Neural progenitor cell (in vitro differentiated cells): ENCODE results near the gene OPCML.

ENCODE experiments used
- EZH2 ChIP-seq: fragments of 200-600 bp; sonication (generic); IDR thresholded peaks from 2 replicates; pipeline ENCODE4 v1.6.1; 2017; ENCODE audit warnings: antibody characterized with exemption, mild to moderate bottlenecking, moderate library complexity
- EZH2phosphoT487 ChIP-seq: fragments of 200-600 bp; sonication (generic); IDR thresholded peaks from 2 replicates; pipeline ENCODE4 v1.6.1; 2017; ENCODE audit warnings: antibody characterized with exemption
- TF ChIP-seq, protein P1 (sequence below): fragments of 200-600 bp; sonication (generic); IDR thresholded peaks from 2 replicates; pipeline ENCODE4 v1.5.1; 2017; ENCODE audit warnings: antibody characterized with exemption, mild to moderate bottlenecking

GRCh38 chr11:133021553-133021952, 510.7 kb downstream of the OPCML start:
- no peak for TF ChIP-seq EZH2phosphoT487
- TF ChIP-seq, protein P1, sequence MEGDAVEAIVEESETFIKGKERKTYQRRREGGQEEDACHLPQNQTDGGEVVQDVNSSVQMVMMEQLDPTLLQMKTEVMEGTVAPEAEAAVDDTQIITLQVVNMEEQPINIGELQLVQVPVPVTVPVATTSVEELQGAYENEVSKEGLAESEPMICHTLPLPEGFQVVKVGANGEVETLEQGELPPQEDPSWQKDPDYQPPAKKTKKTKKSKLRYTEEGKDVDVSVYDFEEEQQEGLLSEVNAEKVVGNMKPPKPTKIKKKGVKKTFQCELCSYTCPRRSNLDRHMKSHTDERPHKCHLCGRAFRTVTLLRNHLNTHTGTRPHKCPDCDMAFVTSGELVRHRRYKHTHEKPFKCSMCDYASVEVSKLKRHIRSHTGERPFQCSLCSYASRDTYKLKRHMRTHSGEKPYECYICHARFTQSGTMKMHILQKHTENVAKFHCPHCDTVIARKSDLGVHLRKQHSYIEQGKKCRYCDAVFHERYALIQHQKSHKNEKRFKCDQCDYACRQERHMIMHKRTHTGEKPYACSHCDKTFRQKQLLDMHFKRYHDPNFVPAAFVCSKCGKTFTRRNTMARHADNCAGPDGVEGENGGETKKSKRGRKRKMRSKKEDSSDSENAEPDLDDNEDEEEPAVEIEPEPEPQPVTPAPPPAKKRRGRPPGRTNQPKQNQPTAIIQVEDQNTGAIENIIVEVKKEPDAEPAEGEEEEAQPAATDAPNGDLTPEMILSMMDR = no peak
- no peak for TF ChIP-seq EZH2
